Stimulated activated CD4-positive, alpha-beta T cell treated with anti-CD3 and anti-CD28 coated beads, Interleukin-2, amount 100 ng/mL, for 24 hours (primary cell): ENCODE measurements around the gene TMTC3.
"Not testable (repeated sequence)": the region's sequence is repeated elsewhere in the genome, so short reads cannot be mapped to it uniquely, and the experiment has no call there.

Experiments used
- DNase-seq, 2 donors: peaks; one replicate each; pipeline ENCODE4 v3.0.0-alpha.2; 2020

TMTC3 gene

GRCh38 chr12:88167384-88167783, 25.3 kb downstream of the TMTC3 start:
- no peak for DNase-seq

- no peak for DNase-seq
Observed at GRCh38 chr12:88172844-88173407, 30.8 kb downstream of the TMTC3 start.

GRCh38 chr12:88175544-88175943, 33.4 kb downstream of the TMTC3 start:
- DNase-seq: no peak

- DNase-seq: no peak
Observed at GRCh38 chr12:88179436-88180014, 37.4 kb downstream of the TMTC3 start.

- DNase-seq: no peak
Observed at GRCh38 chr12:88181881-88182280, 39.8 kb downstream of the TMTC3 start.

GRCh38 chr12:88182416-88182815, 40.3 kb downstream of the TMTC3 start:
- DNase-seq: no peak

- no peak for DNase-seq
Observed at GRCh38 chr12:88184196-88184595, 42.1 kb downstream of the TMTC3 start.

GRCh38 chr12:88185279-88185678, 43.2 kb downstream of the TMTC3 start:
- no peak for DNase-seq

GRCh38 chr12:88185988-88186387, 43.9 kb downstream of the TMTC3 start:
- DNase-seq: no peak

GRCh38 chr12:88187571-88187970, 45.5 kb downstream of the TMTC3 start:
- DNase-seq: no peak

- no peak for DNase-seq
Observed at GRCh38 chr12:88188180-88188579, 46.1 kb downstream of the TMTC3 start.

- DNase-seq: no peak
Observed at GRCh38 chr12:88192426-88192825, 50.3 kb downstream of the TMTC3 start.

GRCh38 chr12:88194868-88195267, 52.8 kb downstream of the TMTC3 start:
- DNase-seq: no peak

GRCh38 chr12:88200029-88200428, 57.9 kb downstream of the TMTC3 start:
- no peak for DNase-seq

- DNase-seq: no peak
Observed at GRCh38 chr12:88202500-88202899, 60.4 kb downstream of the TMTC3 start.

GRCh38 chr12:88206601-88207000, 64.5 kb downstream of the TMTC3 start:
- no peak for DNase-seq

- DNase-seq: no peak
Observed at GRCh38 chr12:88207921-88208620, 66.0 kb downstream of the TMTC3 start.

GRCh38 chr12:88208661-88209060, 66.6 kb downstream of the TMTC3 start:
- DNase-seq: no peak

GRCh38 chr12:88210311-88210710, 68.2 kb downstream of the TMTC3 start:
- not testable (repeated sequence) for DNase-seq

- DNase-seq: no peak
Observed at GRCh38 chr12:88218293-88218692, 76.2 kb downstream of the TMTC3 start.

GRCh38 chr12:88219861-88220260, 77.8 kb downstream of the TMTC3 start:
- DNase-seq: no peak

- no peak for DNase-seq
Observed at GRCh38 chr12:88223519-88223918, 81.4 kb downstream of the TMTC3 start.

GRCh38 chr12:88225776-88226175, 83.7 kb downstream of the TMTC3 start:
- no peak for DNase-seq

- no peak for DNase-seq
Observed at GRCh38 chr12:88227263-88227662, 85.2 kb downstream of the TMTC3 start.

- no peak for DNase-seq
Observed at GRCh38 chr12:88227871-88228270, 85.8 kb downstream of the TMTC3 start.
